IMR-90 (cell line): ENCODE data around the gene PJA1. TPM values are rescaled to one million over a fixed set of nuclear protein-coding genes. Genes with fewer than 3 reads are reported as not detected.

Experiments used
- ATAC-seq: fragments of 200-7000 bp; cut with Tn5 transposase; 2 replicates; pipeline ENCODE4 v1.9.1; 2020; ENCODE audit warnings: low read depth, mild to moderate bottlenecking, moderate library complexity
- BruUV-seq: library from RNA; stranded (reverse); fragments of 400-500 nt; replicated peaks from 2 replicates; lab custom pipeline; 2021; lab: Mats Ljungman, UMichigan
- CTCF ChIA-PET: fragments of 300-600 bp; formaldehyde crosslinking; extraction: SDS; loops from one replicate; lab custom pipeline; 2021; ENCODE audit warnings: antibody characterized with exemption; lab: Yijun Ruan, JAX
- POLR2A ChIA-PET: fragments of 300-600 bp; sonication (Branson Sonifier 250); formaldehyde crosslinking; loops from one replicate; lab custom pipeline; 2022; ENCODE audit warnings: antibody characterized with exemption; ENCODE audit not compliant: unreplicated experiment; lab: Charles Lee
- DNase-seq: peaks from one replicate; pipeline ENCODE4 v3.0.0; 2013
- H2AFZ ChIP-seq: replicated peaks from 2 replicates; pipeline ENCODE3; 2013; ENCODE audit warnings: low read length, mild to moderate bottlenecking; ENCODE audit not compliant: poor library complexity
- H2AK5ac ChIP-seq: 2 replicates; pipeline ENCODE4 v1.6.1; 2013; ENCODE audit warnings: low read depth, low read length, inconsistent platforms
- H2AK9ac ChIP-seq: replicated peaks from 2 replicates; pipeline ENCODE3; 2013; ENCODE audit warnings: mild to moderate bottlenecking, low read depth, low read length, moderate library complexity; ENCODE audit not compliant: poor library complexity
- H2BK120ac ChIP-seq: 2 replicates; pipeline ENCODE4 v1.6.1; 2013; ENCODE audit warnings: low read depth, low read length, inconsistent platforms
- H2BK15ac ChIP-seq: 3 replicates; pipeline ENCODE4 v1.6.1; 2013; ENCODE audit warnings: low read depth, low read length, inconsistent platforms
- H2BK20ac ChIP-seq: 2 replicates; pipeline ENCODE4 v1.6.1; 2013; ENCODE audit warnings: low read depth, mild to moderate bottlenecking, inconsistent platforms, low read length, moderate library complexity
- H2BK5ac ChIP-seq: 2 replicates; pipeline ENCODE4 v1.6.1; 2013; ENCODE audit warnings: mild to moderate bottlenecking, low read depth, low read length, inconsistent platforms; ENCODE audit not compliant: poor library complexity, severe bottlenecking
- H3K14ac ChIP-seq: replicated peaks from 2 replicates; pipeline ENCODE4 v1.6.1; 2013; ENCODE audit warnings: low read depth, low read length, inconsistent platforms
- H3K18ac ChIP-seq: 2 replicates; pipeline ENCODE4 v1.6.1; 2013; ENCODE audit warnings: low read depth, low read length, control low read depth
- H3K23ac ChIP-seq: 2 replicates; pipeline ENCODE4 v1.6.1; 2013; ENCODE audit warnings: low read depth, low read length, inconsistent platforms
- H3K27ac ChIP-seq: 2 replicates; pipeline ENCODE4 v1.5.1; 2013; ENCODE audit warnings: mild to moderate bottlenecking, control low read depth, low read length; ENCODE audit not compliant: insufficient read depth
- H3K27me3 ChIP-seq: 2 replicates; pipeline ENCODE4 v1.6.1; 2013; ENCODE audit warnings: low read length; ENCODE audit not compliant: control insufficient read depth, insufficient read depth
- H3K36me3 ChIP-seq: 2 replicates; pipeline ENCODE4 v1.6.1; 2013; ENCODE audit warnings: low read length, mixed read lengths; ENCODE audit not compliant: control insufficient read depth, insufficient read depth
- H3K4ac ChIP-seq: 2 replicates; pipeline ENCODE4 v1.6.1; 2013; ENCODE audit warnings: low read depth, low read length, inconsistent platforms
- H3K4me1 ChIP-seq: 2 replicates; pipeline ENCODE4 v1.6.1; 2013; ENCODE audit warnings: low read length, mixed read lengths; ENCODE audit not compliant: control insufficient read depth, insufficient read depth
- H3K4me2 ChIP-seq: 2 replicates; pipeline ENCODE4 v1.6.1; 2013; ENCODE audit warnings: low read depth, mild to moderate bottlenecking, control low read depth, low read length, moderate library complexity
- H3K4me3 ChIP-seq: 2 replicates; pipeline ENCODE4 v1.5.1; 2013; ENCODE audit warnings: low read depth, mild to moderate bottlenecking, control low read depth, low read length, moderate library complexity; ENCODE audit not compliant: insufficient read depth
- H3K56ac ChIP-seq: 2 replicates; pipeline ENCODE4 v1.6.1; 2013; ENCODE audit warnings: low read length, inconsistent platforms; ENCODE audit not compliant: insufficient read depth; ENCODE audit errors: extremely low read depth
- H3K79me1 ChIP-seq, 2 experiments: 2 replicates each; pipeline ENCODE4 v1.6.1; 2013; ENCODE audit warnings: low read length in 2 of 2, inconsistent platforms in 1 of 2, low read depth in 1 of 2
- H3K9ac ChIP-seq: 2 replicates; pipeline ENCODE4 v1.6.1; 2013; ENCODE audit warnings: low read depth, low read length, control low read depth
- H3K9me1 ChIP-seq: 2 replicates; pipeline ENCODE4 v1.6.1; 2013; ENCODE audit warnings: low read length, inconsistent platforms; ENCODE audit not compliant: insufficient read depth
- H3K9me3 ChIP-seq: 2 replicates; pipeline ENCODE4 v1.6.1; 2013; ENCODE audit warnings: low read length; ENCODE audit not compliant: control insufficient read depth, insufficient read depth
- H4K20me1 ChIP-seq: 2 replicates; pipeline ENCODE4 v1.6.1; 2013; ENCODE audit warnings: low read length, inconsistent platforms; ENCODE audit not compliant: insufficient read depth
- H4K5ac ChIP-seq: 2 replicates; pipeline ENCODE4 v1.6.1; 2013; ENCODE audit warnings: mild to moderate bottlenecking, low read depth, low read length, control low read depth
- H4K8ac ChIP-seq, 2 experiments: 2 replicates each; pipeline ENCODE4 v1.6.1; 2013; ENCODE audit warnings: low read depth in 2 of 2, low read length in 2 of 2, control low read depth in 1 of 2, inconsistent platforms in 1 of 2
- H4K91ac ChIP-seq: 2 replicates; pipeline ENCODE4 v1.6.1; 2013; ENCODE audit warnings: low read depth, low read length, inconsistent platforms; ENCODE audit not compliant: insufficient read depth
- BHLHE40 ChIP-seq: fragments of 150-350 bp; IDR thresholded peaks from 2 replicates; pipeline ENCODE4 v1.6.1; 2016; ENCODE audit warnings: mild to moderate bottlenecking, low read depth, low read length
- CEBPB ChIP-seq: IDR thresholded peaks from 2 replicates; pipeline ENCODE4 v1.6.1; 2012; ENCODE audit warnings: low read depth, low read length, improper control_type of control experiment
- CHD1 ChIP-seq: IDR thresholded peaks from 2 replicates; pipeline ENCODE4 v1.6.1; 2012; ENCODE audit warnings: low read depth, low read length, improper control_type of control experiment
- FOS ChIP-seq: fragments of 150-350 bp; IDR thresholded peaks from 2 replicates; pipeline ENCODE4 v1.6.1; 2016; ENCODE audit warnings: low read depth, low read length
- MAFK ChIP-seq: IDR thresholded peaks from 2 replicates; pipeline ENCODE4 v1.6.1; 2012; ENCODE audit warnings: low read depth, low read length, improper control_type of control experiment
- MAZ ChIP-seq: IDR thresholded peaks from 2 replicates; pipeline ENCODE4 v1.6.1; 2012; ENCODE audit warnings: low read depth, mild to moderate bottlenecking, low read length, improper control_type of control experiment, moderate library complexity, borderline replicate concordance
- MXI1 ChIP-seq: IDR thresholded peaks from 2 replicates; pipeline ENCODE4 v1.6.1; 2012; ENCODE audit warnings: low read depth, mild to moderate bottlenecking, low read length, moderate library complexity, borderline replicate concordance
- NFE2L2 ChIP-seq: fragments of 150-350 bp; IDR thresholded peaks from 2 replicates; pipeline ENCODE4 v1.6.1; 2016; ENCODE audit warnings: low read depth, mild to moderate bottlenecking, low read length
- POLR2A ChIP-seq: IDR thresholded peaks from 2 replicates; pipeline ENCODE4 v1.6.1; 2012; ENCODE audit warnings: mild to moderate bottlenecking, low read depth, low read length
- RAD21 ChIP-seq: IDR thresholded peaks from 2 replicates; pipeline ENCODE4 v1.6.1; 2012; ENCODE audit warnings: low read length, improper control_type of control experiment
- RCOR1 ChIP-seq: IDR thresholded peaks from 2 replicates; pipeline ENCODE4 v1.6.1; 2012; ENCODE audit warnings: mild to moderate bottlenecking, low read length, improper control_type of control experiment; ENCODE audit not compliant: insufficient replicate concordance
- RFX5 ChIP-seq: IDR thresholded peaks from 2 replicates; pipeline ENCODE4 v1.8.0; 2012; ENCODE audit warnings: low read depth, mild to moderate bottlenecking, low read length, moderate library complexity
- SMC3 ChIP-seq: fragments of 150-350 bp; IDR thresholded peaks from 2 replicates; pipeline ENCODE4 v1.6.1; 2016; ENCODE audit warnings: low read depth, mild to moderate bottlenecking, antibody characterized with exemption, low read length, moderate library complexity
- WGBS, 2 experiments: methylation state at CpG; one replicate each; pipeline versions ENCODE4 v1.1.5 to v1.1.7; 2013; ENCODE audit warnings: missing lambda C conversion rate in 2 of 2; ENCODE audit not compliant: insufficient read length in 1 of 2; ENCODE audit errors: extremely low coverage in 2 of 2; 5-methylcytosine and 5-hydroxymethylcytosine counted together
- dilution Hi-C: fragments of 300-500 bp; cut with HindIII; formaldehyde crosslinking; loops from one replicate; pipeline ENCODE4 v1.14.3; 2018; ENCODE audit warnings: low sequenced_read_pairs; ENCODE audit not compliant: unreplicated experiment
- in situ Hi-C: fragments of 300-500 bp; cut with MboI; formaldehyde crosslinking; loops from 3 replicates; pipeline ENCODE4 v1.14.3; 2019; ENCODE audit warnings: low sequenced_read_pairs, inconsistent platforms, mixed read lengths
- intact Hi-C: fragments of 100-400 bp; cut with micrococcal nuclease; formaldehyde crosslinking; loops from 2 replicates; pipeline ENCODE4 v1.10.0; 2022
- polyA plus RNA-seq, 3 experiments: library from polyadenylated mRNA; depleted of rRNA; stranded (reverse); fragments of >200 nt; gene quantifications; 2 replicates each; pipeline ENCODE4 v1.2.3, GENCODE V29; 2012; ENCODE audit warnings: low replicate concordance in 1 of 3
- total RNA-seq: library from RNA; depleted of rRNA; stranded (reverse); fragments of >200 nt; gene quantifications from 2 replicates; pipeline ENCODE4 v1.2.3, GENCODE V29; 2012
- TF ChIP-seq, protein P1 (sequence below): conservative IDR thresholded peaks from 2 replicates; pipeline ENCODE4 v1.5.1; 2012; ENCODE audit warnings: mild to moderate bottlenecking, low read depth, low read length, improper control_type of control experiment
- TF ChIP-seq, protein P2 (sequence below): fragments of 150-350 bp; IDR thresholded peaks from 2 replicates; pipeline ENCODE4 v1.6.1; 2016; ENCODE audit warnings: low read depth, mild to moderate bottlenecking, low read length, moderate library complexity, borderline replicate concordance
- TF ChIP-seq, protein P3 (sequence below): fragments of 150-350 bp; IDR thresholded peaks from 2 replicates; pipeline ENCODE4 v1.6.1; 2017; ENCODE audit warnings: mild to moderate bottlenecking, antibody characterized with exemption, low read length, low read depth

PJA1 gene
- total and polyA plus RNA-seq, 2 of the 4 experiments (the other 2 are of a cell fraction): 15.1 to 24.4 TPM

DNA sequence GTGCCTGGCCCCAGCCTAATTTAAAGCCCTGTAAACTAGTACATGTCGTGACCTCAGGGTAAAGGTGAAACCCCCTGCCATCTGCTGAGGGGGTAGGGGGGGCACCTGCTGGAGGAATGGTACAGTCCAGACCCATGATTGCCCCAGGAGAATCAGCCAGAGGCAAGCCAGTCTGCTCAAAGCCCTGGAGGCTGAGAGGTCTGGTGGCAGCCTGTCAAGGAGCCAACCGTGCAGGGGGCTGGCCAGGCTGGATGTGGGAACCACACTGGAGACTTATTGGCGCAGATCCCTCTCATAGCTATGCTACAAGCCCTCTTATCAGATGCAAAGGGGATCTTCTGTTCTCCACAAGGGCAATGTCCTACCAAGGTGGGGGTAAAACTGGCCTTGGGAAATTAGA, 31.4 kb upstream of the PJA1 start:
- H3K36me3 ChIP-seq: no peaks in the 10 kb centered on the region

More for the DNA sequence above, 31.4 kb upstream of the PJA1 start:
- Histone ChIP-seq H2BK120ac (no peak overlapping the region), H3K27ac (no peak overlapping the region), H3K9ac (no peak overlapping the region), H2AK9ac (no peak overlapping the region), H4K91ac (no peak overlapping the region), H4K20me1 (no peaks in the 10 kb centered on the region; the same call in 1 of the 2 replicates), H3K4me3 (no peak overlapping the region), H2BK20ac (no peak overlapping the region), H2BK5ac (no peak overlapping the region), H3K56ac (no peak overlapping the region), H3K18ac (no peak overlapping the region), H3K27me3 (peaks cover 52% of the 10 kb centered on the region), H4K8ac (no peak overlapping the region), H3K4ac (no peak overlapping the region), H3K4me2 (no peak overlapping the region), H3K4me1 (no peaks in the 10 kb centered on the region), H3K9me3 (no peaks in the 10 kb centered on the region), H2AK5ac (no peak overlapping the region), H3K9me1 (no peaks in the 10 kb centered on the region), H3K23ac (no peak overlapping the region), H2BK15ac (no peak overlapping the region), H3K79me1 (no peaks in the 10 kb centered on the region), H2AFZ (no peak overlapping the region), H3K14ac (no peak overlapping the region), H4K5ac (no peak overlapping the region)
- no CpG with 5 or more reads among the region's 3 CpGs for WGBS, 2 experiments
- TF ChIP-seq BHLHE40 (no peak), RAD21 (no peak), FOS (no peak), CEBPB (no peak), MAFK (no peak), SMC3 (no peak), POLR2A (no peak), MAZ (no peak), MXI1 (no peak), NFE2L2 (no peak), RCOR1 (no peak), RFX5 (no peak), CHD1 (no peak)
- TF ChIP-seq, protein P1, sequence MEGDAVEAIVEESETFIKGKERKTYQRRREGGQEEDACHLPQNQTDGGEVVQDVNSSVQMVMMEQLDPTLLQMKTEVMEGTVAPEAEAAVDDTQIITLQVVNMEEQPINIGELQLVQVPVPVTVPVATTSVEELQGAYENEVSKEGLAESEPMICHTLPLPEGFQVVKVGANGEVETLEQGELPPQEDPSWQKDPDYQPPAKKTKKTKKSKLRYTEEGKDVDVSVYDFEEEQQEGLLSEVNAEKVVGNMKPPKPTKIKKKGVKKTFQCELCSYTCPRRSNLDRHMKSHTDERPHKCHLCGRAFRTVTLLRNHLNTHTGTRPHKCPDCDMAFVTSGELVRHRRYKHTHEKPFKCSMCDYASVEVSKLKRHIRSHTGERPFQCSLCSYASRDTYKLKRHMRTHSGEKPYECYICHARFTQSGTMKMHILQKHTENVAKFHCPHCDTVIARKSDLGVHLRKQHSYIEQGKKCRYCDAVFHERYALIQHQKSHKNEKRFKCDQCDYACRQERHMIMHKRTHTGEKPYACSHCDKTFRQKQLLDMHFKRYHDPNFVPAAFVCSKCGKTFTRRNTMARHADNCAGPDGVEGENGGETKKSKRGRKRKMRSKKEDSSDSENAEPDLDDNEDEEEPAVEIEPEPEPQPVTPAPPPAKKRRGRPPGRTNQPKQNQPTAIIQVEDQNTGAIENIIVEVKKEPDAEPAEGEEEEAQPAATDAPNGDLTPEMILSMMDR: no peak
- TF ChIP-seq, protein P2, sequence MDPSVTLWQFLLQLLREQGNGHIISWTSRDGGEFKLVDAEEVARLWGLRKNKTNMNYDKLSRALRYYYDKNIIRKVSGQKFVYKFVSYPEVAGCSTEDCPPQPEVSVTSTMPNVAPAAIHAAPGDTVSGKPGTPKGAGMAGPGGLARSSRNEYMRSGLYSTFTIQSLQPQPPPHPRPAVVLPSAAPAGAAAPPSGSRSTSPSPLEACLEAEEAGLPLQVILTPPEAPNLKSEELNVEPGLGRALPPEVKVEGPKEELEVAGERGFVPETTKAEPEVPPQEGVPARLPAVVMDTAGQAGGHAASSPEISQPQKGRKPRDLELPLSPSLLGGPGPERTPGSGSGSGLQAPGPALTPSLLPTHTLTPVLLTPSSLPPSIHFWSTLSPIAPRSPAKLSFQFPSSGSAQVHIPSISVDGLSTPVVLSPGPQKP: no peak
- TF ChIP-seq, protein P3, sequence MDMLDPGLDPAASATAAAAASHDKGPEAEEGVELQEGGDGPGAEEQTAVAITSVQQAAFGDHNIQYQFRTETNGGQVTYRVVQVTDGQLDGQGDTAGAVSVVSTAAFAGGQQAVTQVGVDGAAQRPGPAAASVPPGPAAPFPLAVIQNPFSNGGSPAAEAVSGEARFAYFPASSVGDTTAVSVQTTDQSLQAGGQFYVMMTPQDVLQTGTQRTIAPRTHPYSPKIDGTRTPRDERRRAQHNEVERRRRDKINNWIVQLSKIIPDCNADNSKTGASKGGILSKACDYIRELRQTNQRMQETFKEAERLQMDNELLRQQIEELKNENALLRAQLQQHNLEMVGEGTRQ: no peak
- ChIA-PET CTCF (no interaction called here), POLR2A (no interaction called here)
- intact Hi-C loops (no loop called here), dilution Hi-C loops (no loop called here), in situ Hi-C loops (no loop called here)
- BruUV-seq: no TSS peak
- DNase-seq (no peak), ATAC-seq (no peak)
